ENCODE results near the gene NCOA1.

DNA sequence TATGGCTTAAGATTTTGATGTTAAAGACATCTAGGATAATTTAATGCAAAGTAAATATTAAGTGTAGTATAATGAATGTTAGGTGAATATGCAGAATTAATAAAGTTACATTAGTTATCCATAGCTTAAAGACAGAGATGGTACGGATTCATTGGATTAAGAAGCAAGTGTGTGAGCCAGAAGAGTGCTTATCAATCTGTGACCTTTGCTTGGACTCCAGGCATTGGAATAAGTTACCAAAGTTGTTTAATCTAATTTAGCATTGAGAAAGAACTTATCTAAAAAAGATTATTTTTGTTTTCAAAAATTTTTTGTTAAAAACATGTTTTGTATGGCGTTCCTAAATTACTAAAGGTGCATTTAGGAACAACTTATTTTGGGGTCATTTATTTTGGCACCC lies 23.8 kb downstream of the NCOA1 start:
- TF ChIP-seq, protein P1, sequence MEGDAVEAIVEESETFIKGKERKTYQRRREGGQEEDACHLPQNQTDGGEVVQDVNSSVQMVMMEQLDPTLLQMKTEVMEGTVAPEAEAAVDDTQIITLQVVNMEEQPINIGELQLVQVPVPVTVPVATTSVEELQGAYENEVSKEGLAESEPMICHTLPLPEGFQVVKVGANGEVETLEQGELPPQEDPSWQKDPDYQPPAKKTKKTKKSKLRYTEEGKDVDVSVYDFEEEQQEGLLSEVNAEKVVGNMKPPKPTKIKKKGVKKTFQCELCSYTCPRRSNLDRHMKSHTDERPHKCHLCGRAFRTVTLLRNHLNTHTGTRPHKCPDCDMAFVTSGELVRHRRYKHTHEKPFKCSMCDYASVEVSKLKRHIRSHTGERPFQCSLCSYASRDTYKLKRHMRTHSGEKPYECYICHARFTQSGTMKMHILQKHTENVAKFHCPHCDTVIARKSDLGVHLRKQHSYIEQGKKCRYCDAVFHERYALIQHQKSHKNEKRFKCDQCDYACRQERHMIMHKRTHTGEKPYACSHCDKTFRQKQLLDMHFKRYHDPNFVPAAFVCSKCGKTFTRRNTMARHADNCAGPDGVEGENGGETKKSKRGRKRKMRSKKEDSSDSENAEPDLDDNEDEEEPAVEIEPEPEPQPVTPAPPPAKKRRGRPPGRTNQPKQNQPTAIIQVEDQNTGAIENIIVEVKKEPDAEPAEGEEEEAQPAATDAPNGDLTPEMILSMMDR (IDR thresholded peaks at IDR 0.05; ENCODE audit: borderline replicate concordance, extremely low read depth, low read length, poor library complexity, severe bottlenecking): no peak
- TF ChIP-seq EZH2 (IDR thresholded peaks at IDR 0.05; ENCODE audit: borderline replicate concordance, low read depth, low read length, severe bottlenecking): no peak
